Small intestine (tissue), 7 donors: Measurements from ENCODE around the gene KIRREL3. TPM values are rescaled to one million over a fixed set of nuclear protein-coding genes. Genes with fewer than 3 reads are reported as not detected.

ENCODE experiments used
- DNase-seq, 2 donors: peaks; one replicate each; pipeline versions ENCODE4 v3.0.0 to v3.0.0-alpha.2; 2013
- FAIRE-seq: peaks from 2 replicates; lab custom pipeline; 2012; peaks lifted over from hg19 to GRCh38; lab: Jason Lieb, UNC
- H3K27ac ChIP-seq, 3 donors: one replicate each; pipeline ENCODE4 v1.5.1; 2013; ENCODE audit warnings: low read length in 2 of 3, mild to moderate bottlenecking in 2 of 3, control low read depth in 1 of 3, inconsistent platforms in 1 of 3, low read depth in 1 of 3, moderate library complexity in 1 of 3
- H3K27me3 ChIP-seq, 3 donors: one replicate each; pipeline ENCODE4 v1.6.1; 2013; ENCODE audit warnings: low read length in 3 of 3, inconsistent platforms in 1 of 3; ENCODE audit not compliant: control insufficient read depth in 3 of 3, insufficient read depth in 3 of 3
- H3K36me3 ChIP-seq, 3 donors: one replicate each; pipeline ENCODE4 v1.6.1; 2013; ENCODE audit warnings: low read length in 3 of 3, inconsistent platforms in 1 of 3, low read depth in 1 of 3, mild to moderate bottlenecking in 1 of 3, moderate library complexity in 1 of 3; ENCODE audit not compliant: control insufficient read depth in 3 of 3, insufficient read depth in 2 of 3
- H3K4me1 ChIP-seq, 3 donors: one replicate each; pipeline ENCODE4 v1.6.1; 2013; ENCODE audit warnings: low read length in 2 of 3, inconsistent platforms in 1 of 3, low read depth in 1 of 3, mild to moderate bottlenecking in 1 of 3, moderate library complexity in 1 of 3; ENCODE audit not compliant: control insufficient read depth in 3 of 3, insufficient read depth in 2 of 3
- H3K4me3 ChIP-seq, 3 donors: one replicate each; pipeline ENCODE4 v1.5.1; 2013; ENCODE audit warnings: low read length in 3 of 3, control low read depth in 1 of 3, inconsistent platforms in 1 of 3, low read depth in 1 of 3, mild to moderate bottlenecking in 1 of 3, moderate library complexity in 1 of 3
- H3K9me3 ChIP-seq, 2 donors: one replicate each; pipeline ENCODE4 v1.6.1; 2013; ENCODE audit warnings: low read depth in 1 of 2, low read length in 1 of 2; ENCODE audit not compliant: control insufficient read depth in 2 of 2, insufficient read depth in 1 of 2
- WGBS, 3 donors: extraction: QIAGEN DNeasy Blood & Tissue Kit; methylation state at CpG; one replicate each; pipeline ENCODE4 v1.1.7; 2013; 5-methylcytosine and 5-hydroxymethylcytosine counted together
- polyA plus RNA-seq, 4 donors: library from polyadenylated mRNA; stranded (reverse) in 3 of 4; unstranded in 1 of 4; fragments of 200-250 nt in 3 of 4; fragments of 120-200 nt in 1 of 4; gene quantifications; one replicate each; pipeline versions ENCODE4 v1.2.1 to v1.2.3, GENCODE V29; 2013
- donor health status: healthy with polysubstance abuse.
- donor health status: control.
- donor health status: control.
- donor health status: Bipolar disorder and iron deficiency.
- donor health status: healthy.

The KIRREL3 gene
- polyA plus RNA-seq, 4 donors, result 0.18 to 0.61 TPM; not detected in 2

DNA sequence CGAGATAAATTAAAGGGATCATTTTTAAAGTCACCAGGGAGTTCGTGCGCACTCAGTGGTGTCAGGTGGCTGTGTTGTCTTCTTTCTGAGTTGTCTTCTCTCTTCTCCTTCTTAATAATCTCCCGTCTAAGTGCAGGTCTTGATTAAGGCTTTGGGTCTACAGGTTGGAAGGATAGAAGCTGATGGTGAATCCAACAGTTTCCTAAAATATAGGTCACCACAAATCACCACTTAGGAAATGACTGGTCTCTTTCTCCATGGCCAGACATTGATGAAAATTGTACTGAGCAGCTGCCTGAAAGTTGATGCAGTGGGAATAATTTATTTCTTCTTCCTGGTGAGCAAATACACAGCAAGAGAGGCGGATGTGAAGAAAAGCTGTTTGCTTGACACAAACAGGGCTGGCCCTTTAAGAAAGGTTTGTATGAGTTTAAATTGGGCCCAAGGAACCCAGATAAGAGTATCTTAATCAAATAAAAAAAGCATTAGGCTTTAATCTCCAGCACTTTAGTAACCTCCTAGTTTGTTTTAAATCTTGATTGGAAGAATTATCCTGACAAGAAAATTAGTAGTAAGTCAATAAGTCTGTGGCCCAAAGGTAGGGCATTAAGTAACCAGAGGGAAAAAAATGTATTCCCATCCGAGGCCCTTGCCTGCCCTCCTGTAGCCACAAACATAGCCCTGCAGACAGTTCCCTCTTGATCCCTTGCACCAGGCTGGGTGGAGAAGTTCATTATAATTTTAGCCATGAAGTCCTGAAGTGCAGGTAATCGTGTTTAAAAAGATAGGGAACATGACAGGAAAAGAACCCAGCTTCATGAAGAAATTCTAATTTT is 245.8 kb downstream of the KIRREL3 start:
- no peak for FAIRE-seq
- H3K27me3 ChIP-seq, result peaks cover 0 to 6% (median 0%) of the 10 kb centered on the region in 3 donors
- WGBS, 3 donors, result 33 to 66% (median 47%) methylated on average over 7 of the region's 7 CpGs
- no peak overlapping the region for H3K4me3 ChIP-seq
- no peak overlapping the region for H3K27ac ChIP-seq
- H3K9me3 ChIP-seq, result no peaks in the 10 kb centered on the region
- DNase-seq, result peak in 1 of 2 donors; percentile 37
- H3K36me3 ChIP-seq, result no peaks in the 10 kb centered on the region
- H3K4me1 ChIP-seq, result no peaks in the 10 kb centered on the region

DNA sequence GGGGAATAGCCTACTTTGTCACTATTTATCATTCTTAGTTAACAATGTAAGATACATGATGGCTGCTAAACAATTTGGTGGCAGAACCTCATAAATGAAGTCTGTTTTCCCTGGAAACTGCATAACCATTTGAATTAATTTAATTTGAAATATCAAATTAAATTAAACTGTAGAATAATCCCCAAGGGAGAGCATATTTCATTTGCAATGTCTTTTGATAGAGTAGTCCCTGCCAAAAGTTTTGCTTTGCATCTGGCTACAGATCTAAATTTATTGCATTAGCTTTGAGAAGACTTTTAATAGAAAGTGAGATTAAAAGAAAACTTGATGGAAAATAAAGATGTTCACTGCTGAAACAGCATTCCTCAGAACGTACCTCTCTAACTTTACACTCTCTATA is 246.6 kb downstream of the KIRREL3 start:
- Histone ChIP-seq H3K4me3 (no peak overlapping the region), H3K4me1 (no peaks in the 10 kb centered on the region), H3K36me3 (no peaks in the 10 kb centered on the region), H3K9me3 (no peaks in the 10 kb centered on the region), H3K27me3 (peaks cover 0 to 6% (median 0%) of the 10 kb centered on the region in 3 donors), H3K27ac (no peak overlapping the region)
- DNase-seq, result no peak
- FAIRE-seq, result no peak
- WGBS, 3 donors, result 53 to 75% (median 54%) methylated on average over 1 of the region's 1 CpG

DNA sequence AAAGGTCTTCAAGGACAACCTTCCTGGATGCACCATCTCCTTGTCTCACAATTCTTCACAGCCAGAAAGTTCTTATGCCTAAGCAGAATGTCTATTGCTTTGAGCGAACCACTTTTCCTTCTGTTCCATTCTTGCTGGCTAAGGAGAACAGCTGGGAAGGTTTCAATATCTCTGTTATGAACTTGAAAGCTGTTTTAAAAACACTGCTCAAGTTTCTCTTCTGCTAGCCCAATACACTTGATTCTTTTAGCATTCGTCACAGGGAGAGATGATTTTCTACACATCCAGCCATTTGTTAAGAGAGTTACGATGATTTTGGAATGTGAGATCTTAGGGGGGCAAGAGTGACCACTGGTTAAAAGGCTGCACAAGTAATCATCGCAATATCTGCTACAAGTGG is 249.3 kb downstream of the KIRREL3 start:
- Histone ChIP-seq H3K36me3 (no peaks in the 10 kb centered on the region), H3K4me1 (no peaks in the 10 kb centered on the region), H3K27me3 (peaks cover 0 to 3% (median 0%) of the 10 kb centered on the region in 3 donors), H3K9me3 (no peaks in the 10 kb centered on the region), H3K4me3 (no peak overlapping the region), H3K27ac (no peak overlapping the region)
- DNase-seq (no peak), FAIRE-seq (no peak)
- 68 to 89% (median 85%) methylated on average over 4 of the region's 4 CpGs for WGBS, 3 donors

DNA sequence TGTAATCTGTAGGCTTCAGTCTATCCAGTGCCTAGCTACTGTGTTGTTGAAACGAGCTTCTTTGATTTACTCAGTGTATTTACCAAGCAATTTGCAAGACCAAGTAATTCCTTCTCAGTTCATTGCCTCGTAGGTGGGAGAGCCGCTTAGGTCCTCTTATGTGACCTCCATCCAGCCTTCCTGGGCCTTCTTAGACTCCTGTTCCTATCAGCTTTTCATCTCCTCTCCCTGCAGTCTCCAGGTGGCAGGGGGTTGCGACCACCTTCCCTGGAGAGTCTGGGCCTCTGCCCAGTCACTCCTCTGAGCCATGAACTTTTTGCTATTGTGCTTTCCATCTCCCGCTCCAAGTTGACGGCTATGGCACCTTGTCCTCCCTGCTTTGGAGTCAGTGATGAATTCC is 251.8 kb downstream of the KIRREL3 start:
- Histone ChIP-seq H3K27me3 (no peaks in the 10 kb centered on the region), H3K4me1 (no peaks in the 10 kb centered on the region), H3K27ac (no peak overlapping the region), H3K36me3 (no peaks in the 10 kb centered on the region), H3K4me3 (no peak overlapping the region), H3K9me3 (no peaks in the 10 kb centered on the region)
- no peak for FAIRE-seq
- WGBS, 3 donors, result 70 to 83% (median 71%) methylated on average over 6 of the region's 6 CpGs
- DNase-seq, result no peak

DNA sequence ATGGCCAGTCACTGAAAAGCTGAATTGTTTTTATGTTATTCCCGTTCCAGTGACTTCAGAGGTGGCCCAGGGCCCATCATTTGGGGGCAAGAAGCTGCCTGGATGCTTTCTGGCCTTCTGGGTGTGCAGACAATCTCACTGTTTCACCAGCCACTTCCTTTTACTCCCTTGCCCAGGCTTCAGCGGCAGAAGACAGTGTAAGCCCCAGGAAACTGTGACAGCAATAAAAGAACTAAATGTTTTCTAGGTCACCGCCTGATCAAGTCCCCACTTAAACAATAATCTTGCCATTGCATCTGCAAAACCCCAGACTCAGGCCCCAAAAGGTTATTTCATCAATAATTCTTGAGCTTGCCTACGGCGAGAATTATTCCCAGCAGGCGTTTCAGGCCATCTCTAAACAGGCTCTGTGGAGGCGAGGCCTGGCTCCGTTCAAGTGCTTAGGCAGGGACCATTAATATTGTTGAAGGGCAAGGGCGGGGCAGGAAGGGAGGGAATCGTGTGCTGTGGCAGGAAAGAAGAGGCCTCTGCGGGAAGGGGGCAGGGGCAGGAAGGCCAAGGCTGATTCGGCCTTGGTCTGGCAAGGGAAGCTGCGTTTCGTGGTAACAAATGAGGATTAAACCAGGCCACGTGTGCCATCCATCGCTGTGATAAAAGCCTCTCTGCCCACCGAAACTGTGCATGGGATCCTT is 252.3 kb downstream of the KIRREL3 start:
- Histone ChIP-seq H3K9me3 (no peaks in the 10 kb centered on the region), H3K27ac (no peak overlapping the region), H3K4me1 (no peaks in the 10 kb centered on the region), H3K4me3 (no peak overlapping the region), H3K36me3 (no peaks in the 10 kb centered on the region), H3K27me3 (no peaks in the 10 kb centered on the region)
- FAIRE-seq, result no peak
- no peak for DNase-seq
- WGBS, 3 donors, result 52 to 62% (median 59%) methylated on average over 17 of the region's 17 CpGs

DNA sequence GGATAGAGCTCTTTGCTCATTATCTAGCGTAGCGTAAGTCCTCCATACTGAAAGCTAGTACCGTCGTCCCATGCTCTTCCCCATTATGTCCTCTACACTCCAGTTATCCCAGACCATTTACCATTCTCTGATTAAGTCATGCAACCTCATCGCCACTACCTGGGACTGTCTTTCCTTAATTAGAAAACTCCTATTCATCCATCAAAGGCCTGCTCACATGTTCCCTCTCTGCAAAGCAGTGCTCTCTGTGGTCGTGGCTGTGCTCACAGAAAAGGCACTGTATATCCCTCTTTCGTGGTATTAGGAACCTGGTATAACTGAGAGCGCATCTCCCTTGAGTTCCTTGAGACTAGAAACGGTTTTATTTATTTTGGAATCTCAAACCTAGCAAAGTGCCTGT is 253.3 kb downstream of the KIRREL3 start:
- no peaks in the 10 kb centered on the region for H3K27me3 ChIP-seq
- H3K4me3 ChIP-seq, result no peak overlapping the region
- 79 to 84% (median 83%) methylated on average over 9 of the region's 9 CpGs for whole genome bisulfite sequencing, 3 donors
- no peaks in the 10 kb centered on the region for H3K9me3 ChIP-seq
- no peaks in the 10 kb centered on the region for H3K36me3 ChIP-seq
- no peak for FAIRE-seq
- no peak overlapping the region for H3K27ac ChIP-seq
- no peak for DNase-seq
- H3K4me1 ChIP-seq, result no peaks in the 10 kb centered on the region

DNA sequence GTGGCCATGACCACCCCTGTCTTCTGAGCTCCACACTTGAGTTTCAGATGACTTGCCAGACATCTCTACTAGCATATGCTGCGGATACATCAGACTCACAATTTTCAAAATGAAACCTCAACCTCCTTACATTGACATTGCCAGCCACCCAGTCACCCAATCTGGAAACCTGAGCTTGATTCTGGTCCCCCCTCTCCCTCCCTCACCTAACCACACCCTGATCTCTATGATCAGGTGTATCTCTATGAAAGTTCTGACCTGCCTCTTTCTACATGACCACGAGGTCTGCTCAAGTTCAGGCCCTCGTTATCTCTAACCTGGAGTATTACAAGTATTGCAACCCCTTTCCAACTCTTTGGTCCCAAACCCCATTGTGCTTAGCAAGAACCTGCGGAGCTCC is 254.1 kb downstream of the KIRREL3 start:
- no peaks in the 10 kb centered on the region for H3K4me1 ChIP-seq
- H3K27me3 ChIP-seq, result no peaks in the 10 kb centered on the region
- no peak overlapping the region for H3K4me3 ChIP-seq
- no peak overlapping the region for H3K27ac ChIP-seq
- WGBS, 3 donors, result 69 to 86% (median 76%) methylated on average over 4 of the region's 4 CpGs
- no peak for FAIRE-seq
- no peaks in the 10 kb centered on the region for H3K36me3 ChIP-seq
- no peak for DNase-seq
- no peaks in the 10 kb centered on the region for H3K9me3 ChIP-seq

DNA sequence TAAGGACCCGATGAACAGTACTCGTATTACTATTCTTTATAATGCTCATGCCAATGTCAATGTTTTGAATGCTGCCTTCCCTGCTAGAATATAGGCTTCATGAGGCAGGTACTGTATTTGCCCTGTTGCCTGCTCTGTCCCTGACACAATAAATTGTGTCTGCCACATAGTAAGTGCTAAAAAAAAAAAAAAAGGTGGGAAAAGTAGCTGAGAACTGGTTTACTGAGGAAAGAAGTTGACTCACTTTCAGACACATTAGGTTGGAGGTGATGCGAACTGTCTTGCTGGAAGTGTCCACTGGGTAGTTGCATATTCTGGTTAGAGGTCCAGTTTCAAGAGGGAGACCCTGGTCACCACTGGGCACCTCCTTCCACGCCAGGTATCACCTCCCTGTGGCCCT is 255.9 kb downstream of the KIRREL3 start:
- Histone ChIP-seq H3K4me1 (no peaks in the 10 kb centered on the region), H3K4me3 (no peak overlapping the region), H3K27me3 (peaks cover 0 to 3% (median 0%) of the 10 kb centered on the region in 3 donors), H3K27ac (no peak overlapping the region), H3K9me3 (no peaks in the 10 kb centered on the region), H3K36me3 (no peaks in the 10 kb centered on the region)
- WGBS, 3 donors, result 75 to 87% (median 77%) methylated on average over 4 of the region's 4 CpGs
- DNase-seq, result no peak
- FAIRE-seq, result no peak
